ACC112 (cell line): ENCODE measurements around the gene XPR1.
A peak's percentile ranks its signal among the peaks of the same experiment; 100 is the strongest.

Source experiments
- H2AFZ ChIP-seq: fragments of 200-600 bp; sonication (generic); one replicate; pipeline ENCODE4 v1.6.0; 2017; ENCODE audit warnings: antibody characterized with exemption, low read length; ENCODE audit not compliant: unreplicated experiment
- H3K27ac ChIP-seq: fragments of 200-600 bp; sonication (generic); 2 replicates; pipeline ENCODE4 v1.5.1; 2014; ENCODE audit warnings: low read depth, mild to moderate bottlenecking, antibody characterized with exemption, low read length, moderate library complexity
- H3K27me3 ChIP-seq: fragments of 200-600 bp; sonication (generic); 2 replicates; pipeline ENCODE4 v1.6.1; 2014; ENCODE audit warnings: mild to moderate bottlenecking, antibody characterized with exemption, low read length, moderate library complexity, mixed read lengths; ENCODE audit not compliant: insufficient read depth
- H3K36me3 ChIP-seq: fragments of 200-600 bp; sonication (generic); 2 replicates; pipeline ENCODE4 v1.6.1; 2016; ENCODE audit warnings: mild to moderate bottlenecking, antibody characterized with exemption, low read length, moderate library complexity, mixed read lengths; ENCODE audit not compliant: insufficient read depth
- H3K4me1 ChIP-seq: fragments of 200-600 bp; sonication (generic); one replicate; pipeline ENCODE4 v1.6.1; 2016; ENCODE audit warnings: low read length, mixed read lengths; ENCODE audit not compliant: insufficient read depth, unreplicated experiment, control insufficient read depth
- H3K4me3 ChIP-seq: fragments of 200-600 bp; sonication (generic); 2 replicates; pipeline ENCODE4 v1.5.1; 2014; ENCODE audit warnings: mild to moderate bottlenecking, low read depth, low read length
- H3K79me2 ChIP-seq: fragments of 200-600 bp; sonication (generic); one replicate; pipeline ENCODE4 v1.6.0; 2016; ENCODE audit warnings: low read length; ENCODE audit not compliant: control insufficient read depth, unreplicated experiment, insufficient read depth

The XPR1 gene

DNA sequence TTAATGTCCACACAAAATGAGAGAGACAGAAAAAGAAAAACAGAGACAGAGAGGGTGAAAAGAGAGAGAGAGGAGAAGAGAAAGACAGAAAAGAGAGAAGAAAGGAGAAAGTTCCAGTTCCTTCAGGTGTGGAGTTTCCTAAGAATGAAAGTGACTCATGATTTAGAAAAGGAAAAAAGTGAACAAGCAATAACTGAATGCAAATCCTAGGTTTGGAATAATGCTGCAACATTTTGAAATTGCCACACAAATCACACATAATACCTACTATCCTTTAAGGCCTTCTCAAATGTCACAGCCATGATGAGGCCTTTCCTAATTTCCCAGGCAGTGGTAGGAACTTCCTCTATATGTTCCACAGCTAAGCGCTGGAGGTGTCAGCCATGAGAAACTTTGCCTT lies 31.5 kb upstream of the XPR1 start:
- H2AFZ ChIP-seq: no peak overlapping the region
- H3K36me3 ChIP-seq: no peaks in the 10 kb centered on the region
- H3K27ac ChIP-seq: no peak overlapping the region
- H3K4me3 ChIP-seq: no peak overlapping the region
- no peaks in the 10 kb centered on the region for H3K79me2 ChIP-seq
- no peaks in the 10 kb centered on the region for H3K27me3 ChIP-seq
- no peaks in the 10 kb centered on the region for H3K4me1 ChIP-seq

DNA sequence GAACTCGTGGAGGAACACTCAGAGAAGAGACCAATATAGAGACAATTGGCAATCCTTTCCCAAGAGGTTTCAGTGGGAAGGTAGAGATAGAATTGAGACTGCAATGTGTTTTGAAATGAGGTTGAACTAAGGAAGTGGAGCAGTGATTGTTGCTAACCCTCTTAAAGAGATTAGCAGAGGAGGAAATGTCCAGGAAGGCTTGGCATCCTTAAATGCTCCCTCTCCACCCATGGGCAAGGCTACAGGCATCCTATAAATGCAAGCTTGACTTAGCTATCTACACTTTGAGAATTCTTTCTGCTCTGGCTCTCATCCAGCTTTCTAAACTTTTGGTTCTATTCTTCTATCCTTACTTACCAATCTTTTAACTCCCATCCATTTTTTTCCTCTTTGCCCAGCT lies 30.3 kb upstream of the XPR1 start:
- Histone ChIP-seq H3K4me1 (no peaks in the 10 kb centered on the region), H3K4me3 (no peak overlapping the region), H2AFZ (no peak overlapping the region), H3K36me3 (no peaks in the 10 kb centered on the region), H3K27ac (no peak overlapping the region), H3K27me3 (no peaks in the 10 kb centered on the region), H3K79me2 (no peaks in the 10 kb centered on the region)

DNA sequence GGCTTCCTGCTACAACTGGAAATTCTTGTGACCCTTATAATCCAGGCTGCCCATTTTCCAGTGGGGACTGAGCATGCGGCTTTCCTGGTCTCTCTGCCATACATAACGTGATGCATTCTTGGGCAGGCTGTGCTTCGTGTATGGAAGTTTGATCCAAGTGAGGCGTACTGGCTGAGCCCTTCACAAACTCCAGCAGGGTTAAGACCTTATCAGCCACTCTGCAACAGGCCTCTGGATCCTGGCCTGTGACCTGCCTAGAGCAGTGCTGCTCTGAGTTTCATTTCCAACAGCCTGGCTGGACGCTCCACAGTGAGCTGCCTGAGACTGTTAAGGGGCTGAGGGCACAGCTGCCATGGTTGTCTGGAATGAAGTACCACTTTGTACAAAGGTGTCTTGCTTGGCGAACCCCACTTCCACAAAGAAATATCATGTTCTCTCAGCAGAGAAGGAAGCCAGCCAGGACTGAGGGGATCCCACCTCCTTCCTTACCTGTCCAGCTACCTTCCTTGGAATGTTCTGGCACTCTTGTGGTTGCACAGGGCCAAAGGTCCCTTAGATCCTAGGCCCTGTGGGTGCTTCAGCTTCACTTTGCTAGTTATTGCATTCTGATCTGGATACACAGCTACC lies 28.5 kb upstream of the XPR1 start:
- Histone ChIP-seq H3K79me2 (no peaks in the 10 kb centered on the region), H3K36me3 (no peaks in the 10 kb centered on the region), H2AFZ (no peak overlapping the region), H3K27me3 (no peaks in the 10 kb centered on the region), H3K27ac (no peak overlapping the region), H3K4me3 (no peak overlapping the region), H3K4me1 (no peaks in the 10 kb centered on the region)

DNA sequence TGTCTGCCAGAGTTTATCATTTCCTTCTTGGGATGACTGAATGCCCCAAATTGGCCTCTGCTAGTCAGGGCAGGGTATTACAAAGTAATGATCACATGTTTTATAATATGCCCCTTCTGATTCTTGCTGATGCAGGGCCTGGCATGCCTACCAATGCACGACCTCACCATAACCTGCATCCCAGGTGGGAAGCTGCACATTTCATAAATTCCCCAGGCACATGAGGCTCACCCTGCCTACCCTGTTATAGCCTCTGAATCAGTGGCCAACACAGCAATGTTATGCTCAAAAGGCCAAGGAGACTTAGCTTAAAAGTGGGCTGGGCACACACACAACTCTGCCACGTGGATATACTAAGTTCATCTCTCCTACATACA lies 28.0 kb upstream of the XPR1 start:
- Histone ChIP-seq H3K4me1 (no peaks in the 10 kb centered on the region), H2AFZ (no peak overlapping the region), H3K27me3 (no peaks in the 10 kb centered on the region), H3K27ac (no peak overlapping the region), H3K4me3 (no peak overlapping the region), H3K36me3 (no peaks in the 10 kb centered on the region), H3K79me2 (no peaks in the 10 kb centered on the region)

DNA sequence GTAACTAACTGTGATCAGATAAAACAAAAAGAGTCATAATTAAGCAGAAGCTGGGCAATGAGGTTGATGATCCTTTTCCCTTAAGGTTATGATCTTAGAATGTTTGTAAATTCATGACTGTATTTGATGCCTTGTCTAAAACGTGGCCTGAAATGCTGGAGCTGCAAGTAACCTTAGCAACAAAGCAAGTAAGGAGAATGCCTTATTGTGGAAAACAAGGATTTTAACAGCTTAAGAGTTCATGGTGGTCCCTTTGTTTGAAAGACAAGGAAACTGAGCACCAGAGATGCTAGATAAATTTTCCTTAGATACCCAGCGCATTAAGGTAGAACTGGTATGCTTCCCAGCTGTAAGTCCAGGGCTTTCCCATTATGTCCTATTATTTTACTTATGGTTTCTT lies 25.7 kb upstream of the XPR1 start:
- no peak overlapping the region for H3K27ac ChIP-seq
- H2AFZ ChIP-seq: no peak overlapping the region
- H3K79me2 ChIP-seq: no peaks in the 10 kb centered on the region
- no peak overlapping the region for H3K4me3 ChIP-seq
- no peaks in the 10 kb centered on the region for H3K27me3 ChIP-seq
- no peaks in the 10 kb centered on the region for H3K4me1 ChIP-seq
- H3K36me3 ChIP-seq: no peaks in the 10 kb centered on the region

DNA sequence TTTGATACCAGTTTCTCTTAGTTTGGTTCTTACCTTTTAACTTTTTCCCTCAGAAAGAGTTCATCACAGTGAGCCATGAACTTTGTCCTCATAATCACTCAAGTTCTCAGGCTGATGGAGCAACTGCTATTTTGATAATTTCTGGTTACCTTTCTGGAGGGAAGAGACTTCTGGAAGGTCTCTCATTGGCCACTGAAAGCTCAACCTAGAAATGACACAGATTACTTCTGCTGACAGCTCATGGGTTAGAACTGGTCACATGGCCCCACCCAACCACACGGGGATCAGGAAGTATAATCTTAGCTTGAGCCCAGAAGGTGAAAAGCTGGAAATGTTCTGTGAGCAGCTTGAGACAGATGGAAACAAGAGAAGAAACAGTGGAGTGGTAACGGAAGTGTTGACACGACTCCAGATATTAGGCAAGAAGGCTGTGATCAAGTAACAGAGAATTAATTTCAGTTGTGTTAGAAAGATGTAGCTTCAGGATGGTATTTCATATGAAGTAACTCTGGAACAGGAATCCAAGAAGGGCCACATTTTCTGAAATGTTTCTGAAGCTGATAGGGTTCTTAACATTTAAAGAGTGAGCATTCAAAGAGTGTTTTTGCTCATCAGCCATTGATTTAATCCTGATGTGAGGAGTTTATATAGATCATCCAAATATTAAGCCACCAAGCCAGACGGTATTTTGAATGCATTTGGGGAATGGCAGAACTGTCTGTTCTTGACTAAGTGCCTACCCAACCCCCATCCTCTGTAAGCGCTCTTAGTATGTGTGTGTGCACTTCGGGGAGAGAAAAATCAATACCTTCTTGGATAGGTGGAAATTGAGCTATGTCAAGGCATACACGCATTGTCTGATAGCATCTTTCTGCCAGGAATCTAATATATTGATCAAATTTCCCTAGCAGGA lies 21.9 kb upstream of the XPR1 start:
- Histone ChIP-seq H3K79me2 (no peaks in the 10 kb centered on the region), H2AFZ (peak overlapping the region; percentile 59), H3K4me1 (no peaks in the 10 kb centered on the region), H3K27me3 (no peaks in the 10 kb centered on the region), H3K27ac (no peak overlapping the region), H3K36me3 (no peaks in the 10 kb centered on the region), H3K4me3 (no peak overlapping the region)

DNA sequence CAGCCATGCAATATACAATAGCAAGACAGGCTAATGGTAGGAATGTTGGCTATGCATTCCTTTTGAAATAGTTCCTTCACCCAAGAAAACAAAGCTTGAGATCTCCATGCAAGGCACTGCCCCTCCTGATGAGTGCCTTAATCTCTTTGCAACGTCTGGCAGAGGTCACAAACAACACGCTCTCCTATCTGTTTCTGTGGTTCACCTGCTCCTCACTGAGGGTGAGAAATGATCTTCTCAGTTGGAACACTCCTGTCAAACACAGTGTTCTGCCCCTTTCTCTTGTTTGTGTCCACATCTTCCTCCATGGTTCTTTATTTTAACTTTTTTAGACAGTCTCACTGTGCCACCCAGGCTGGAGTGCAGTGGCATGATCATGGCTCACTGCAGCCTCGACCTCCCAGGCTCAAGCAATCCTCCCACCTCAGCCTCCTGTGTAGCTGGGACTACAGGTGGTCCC lies 21.2 kb upstream of the XPR1 start:
- Histone ChIP-seq H3K27ac (no peak overlapping the region), H3K4me1 (no peaks in the 10 kb centered on the region), H2AFZ (no peak overlapping the region), H3K36me3 (no peaks in the 10 kb centered on the region), H3K4me3 (no peak overlapping the region), H3K27me3 (no peaks in the 10 kb centered on the region), H3K79me2 (no peaks in the 10 kb centered on the region)

DNA sequence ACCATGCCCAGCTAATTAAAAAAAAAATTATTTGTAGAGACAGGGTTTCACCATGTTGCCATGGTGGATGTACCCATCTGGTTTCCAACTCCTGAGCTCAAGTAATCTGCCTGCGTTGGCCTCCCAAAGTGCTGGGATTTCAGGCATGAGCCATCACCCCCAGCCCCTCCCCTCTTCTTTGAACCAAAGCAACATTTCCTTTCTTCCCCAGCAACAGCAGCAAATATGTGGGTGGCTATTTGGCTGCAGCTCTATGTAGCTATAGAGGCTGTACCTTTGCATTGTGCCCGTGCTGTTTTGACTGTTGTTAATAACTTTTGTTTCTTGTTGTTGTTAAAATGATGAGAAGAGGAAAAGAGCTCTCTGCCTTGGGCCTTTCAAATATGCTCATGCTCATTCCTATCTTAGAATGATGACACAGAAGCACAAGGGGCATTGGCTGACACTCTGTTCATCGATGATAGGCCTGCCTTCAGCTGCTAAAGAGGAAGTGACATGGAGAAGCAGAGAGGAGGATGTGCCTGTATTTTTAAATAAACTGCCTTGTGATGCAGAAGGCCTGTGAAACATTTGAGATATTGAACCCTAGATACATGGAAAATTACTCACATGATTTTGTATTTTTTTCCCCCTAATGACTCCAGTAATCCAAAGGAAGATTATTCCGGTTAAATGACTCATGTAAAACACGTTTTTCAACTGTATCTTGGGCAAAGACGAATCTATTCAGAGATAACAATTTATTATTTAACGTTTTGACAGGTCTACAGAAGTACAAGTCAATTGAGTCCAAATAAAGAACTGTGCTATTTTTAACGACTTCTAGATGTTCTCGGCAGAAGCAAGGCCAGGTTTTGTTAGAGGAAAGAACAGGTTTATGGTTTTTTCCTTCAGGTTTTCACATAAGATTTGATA lies 20.5 kb upstream of the XPR1 start:
- Histone ChIP-seq H2AFZ (no peak overlapping the region), H3K27me3 (no peaks in the 10 kb centered on the region), H3K79me2 (no peaks in the 10 kb centered on the region), H3K4me1 (no peaks in the 10 kb centered on the region), H3K36me3 (no peaks in the 10 kb centered on the region), H3K4me3 (no peak overlapping the region), H3K27ac (no peak overlapping the region)

DNA sequence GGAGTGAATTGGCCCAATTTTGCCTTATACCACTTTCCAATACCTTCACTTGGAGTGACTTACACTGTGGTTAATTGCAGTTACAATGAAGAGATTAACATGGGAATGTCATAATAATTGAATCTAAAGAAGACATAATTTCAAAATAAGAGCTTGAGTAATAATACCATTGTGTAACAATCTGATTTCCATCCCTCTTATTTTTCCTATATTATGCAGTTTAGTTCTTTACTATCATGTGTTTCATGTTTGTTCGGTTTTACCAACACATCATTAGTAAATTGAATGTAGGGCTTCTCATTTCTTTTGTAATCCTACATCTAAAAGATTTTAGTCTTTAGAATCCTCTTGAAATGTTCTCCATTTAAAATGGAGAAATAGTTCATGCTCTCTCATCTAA lies 19.2 kb upstream of the XPR1 start:
- Histone ChIP-seq H3K79me2 (no peaks in the 10 kb centered on the region), H3K27ac (no peak overlapping the region), H2AFZ (no peak overlapping the region)

DNA sequence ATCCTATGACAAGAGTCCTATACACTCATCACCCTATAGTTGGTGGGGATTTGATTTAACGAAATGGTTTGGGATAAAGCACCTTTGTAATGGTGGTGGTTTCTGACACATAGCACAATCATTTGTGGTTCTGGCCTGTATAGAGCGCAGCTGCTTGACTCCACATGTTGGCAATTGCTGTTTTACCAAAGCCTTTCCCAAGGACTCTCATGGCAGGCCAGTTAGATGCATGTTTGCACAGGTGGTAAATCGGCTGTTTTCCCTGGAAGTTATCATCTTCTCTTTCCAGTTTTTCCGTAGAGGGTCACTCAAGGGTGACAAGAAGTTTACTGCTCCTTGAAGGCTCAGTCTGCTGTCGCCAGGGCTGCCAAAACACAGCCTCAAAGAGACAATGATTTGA lies 17.1 kb upstream of the XPR1 start:
- no peak overlapping the region for H2AFZ ChIP-seq
- H3K79me2 ChIP-seq: no peaks in the 10 kb centered on the region
- H3K27ac ChIP-seq: no peak overlapping the region
- H3K4me3 ChIP-seq: no peak overlapping the region
- no peaks in the 10 kb centered on the region for H3K36me3 ChIP-seq
- no peaks in the 10 kb centered on the region for H3K27me3 ChIP-seq
- no peaks in the 10 kb centered on the region for H3K4me1 ChIP-seq

More for the DNA sequence above, 19.2 kb upstream of the XPR1 start:
- Histone ChIP-seq H3K36me3 (no peaks in the 10 kb centered on the region), H3K4me1 (no peaks in the 10 kb centered on the region), H3K27me3 (no peaks in the 10 kb centered on the region), H3K4me3 (no peak overlapping the region)
